Stimulated activated CD4-positive, alpha-beta T cell treated with anti-CD3 and anti-CD28 coated beads, Interleukin-15, amount 100 ng/mL, for 48 hours (primary cell): Measurements from ENCODE around the gene DCD.
"Not testable (repeated sequence)": the region's sequence is repeated elsewhere in the genome, so short reads cannot be mapped to it uniquely, and the experiment has no call there.

Source experiments
- DNase-seq, 2 donors: peaks; one replicate each; pipeline ENCODE4 v3.0.0-alpha.2; 2020; ENCODE audit warnings: low read depth in 2 of 2

Gene DCD

DNA sequence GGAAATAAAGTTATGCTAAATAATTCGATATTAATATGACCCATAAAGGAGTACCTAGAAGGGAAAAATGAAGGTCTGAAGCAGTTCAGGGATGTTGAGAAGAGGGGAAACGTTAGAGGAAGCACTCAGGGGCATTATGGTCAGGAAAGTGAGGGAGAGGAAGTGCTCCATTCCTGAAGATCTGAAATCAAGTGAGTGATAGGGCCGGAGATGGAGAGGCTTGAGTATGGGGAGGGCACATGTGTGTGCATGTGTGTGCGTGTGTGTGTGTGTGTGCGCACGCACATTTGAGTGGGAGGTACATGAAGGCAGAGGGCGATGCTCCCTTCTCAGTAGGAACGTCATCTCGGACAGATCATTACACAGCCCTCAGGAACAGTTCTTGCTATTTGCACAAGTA is 4.9 kb upstream of the DCD start:
- no peak for DNase-seq

DNA sequence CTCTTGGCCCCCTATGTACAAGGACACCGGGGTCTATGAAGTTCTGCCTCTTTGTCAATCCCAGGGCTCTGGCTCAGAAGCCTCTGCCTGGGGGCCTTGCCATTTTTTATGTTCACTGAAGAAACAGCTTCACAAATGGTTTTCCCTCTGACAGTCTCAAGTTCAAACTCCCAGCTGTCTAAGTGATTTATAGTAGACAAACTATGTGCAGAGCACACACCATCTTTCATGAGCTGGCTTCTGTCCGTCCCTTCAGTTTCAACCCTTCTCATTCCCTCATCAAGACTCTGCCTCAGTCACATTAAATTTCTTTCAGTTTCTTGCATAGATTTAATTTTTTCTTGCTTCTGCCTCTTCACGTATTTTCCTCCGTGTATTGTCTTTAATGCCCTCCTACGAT is 2.7 kb upstream of the DCD start:
- no peak for DNase-seq

DNA sequence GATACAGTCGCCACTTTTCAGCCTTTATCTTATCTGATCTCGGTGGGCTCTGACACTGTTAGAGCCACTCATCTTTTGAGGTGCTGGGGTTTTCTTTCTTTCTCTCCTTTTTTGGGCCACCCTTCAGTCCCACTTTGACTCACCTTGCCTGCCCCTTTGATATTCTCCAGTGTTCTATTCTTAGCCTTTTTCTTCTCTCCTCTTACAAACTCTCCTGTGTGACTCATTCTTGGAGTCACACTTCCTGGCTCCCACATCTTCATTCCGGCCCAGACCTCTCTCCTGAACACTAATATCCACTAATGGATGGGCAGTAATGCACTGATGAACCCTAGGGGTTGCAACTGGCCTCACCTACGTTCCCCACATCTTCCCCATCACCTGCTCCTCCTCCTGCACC is 2.2 kb upstream of the DCD start:
- DNase-seq: no peak

- no peak for DNase-seq
These were observed 1.7 kb upstream of the DCD start for GRCh38 chr12:54649825-54650224.

DNA sequence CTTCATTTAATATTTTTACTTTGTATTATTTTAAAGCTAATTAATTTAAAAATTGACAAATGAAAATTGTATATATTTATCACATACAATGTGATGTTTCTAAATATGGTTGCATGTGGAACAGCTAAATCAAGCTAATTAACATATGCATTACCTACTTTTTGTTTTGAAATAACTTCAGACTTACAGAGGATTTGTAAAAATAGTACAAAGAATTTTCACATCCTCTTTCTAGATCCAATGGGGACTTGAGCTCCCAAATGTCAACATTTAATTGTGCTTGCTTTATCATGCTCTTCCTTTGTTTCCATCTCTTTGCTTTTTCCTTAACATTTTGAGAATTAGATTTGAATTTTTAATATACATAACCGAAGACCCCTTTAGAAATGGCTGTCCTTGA is 6.6 kb downstream of the DCD start:
- DNase-seq: no peak

GRCh38 chr12:54641089-54641488 is 7.1 kb downstream of the DCD start:
- DNase-seq: no peak

- not testable (repeated sequence) for DNase-seq
These were observed 9.1 kb downstream of the DCD start for GRCh38 chr12:54639112-54639511.

- no peak for DNase-seq
These were observed 13.4 kb downstream of the DCD start, which contains the start of gene LACRT for GRCh38 chr12:54634795-54635194. Gene LACRT, minus strand, starts transcription at chr12:54634895. Its CDS starts 54 bp downstream, at chr12:54634841.

GRCh38 chr12:54631988-54632728 is 16.0 kb downstream of the DCD start:
- DNase-seq: no peak

DNA sequence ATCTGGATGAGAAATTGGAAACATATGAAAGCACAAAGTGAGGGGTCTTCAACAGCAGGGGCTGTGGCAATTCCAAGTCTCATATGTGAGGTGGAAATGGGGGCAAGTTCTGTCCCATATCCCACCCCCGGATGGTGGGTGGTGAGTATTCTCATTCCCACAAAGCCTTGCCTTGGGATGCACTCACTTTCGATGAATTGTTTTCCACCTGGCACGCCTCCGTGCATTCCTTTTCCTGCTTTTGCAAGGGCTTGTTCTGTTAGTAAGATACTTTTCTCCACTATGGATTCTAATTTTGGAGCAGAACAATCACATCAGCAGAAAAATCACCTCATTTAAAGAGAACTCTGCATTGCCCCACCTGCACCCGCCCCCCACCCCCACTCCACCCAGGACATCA is 16.6 kb downstream of the DCD start:
- no peak for DNase-seq

- DNase-seq: no peak
These were observed 18.2 kb downstream of the DCD start for GRCh38 chr12:54629925-54630324.

DNA sequence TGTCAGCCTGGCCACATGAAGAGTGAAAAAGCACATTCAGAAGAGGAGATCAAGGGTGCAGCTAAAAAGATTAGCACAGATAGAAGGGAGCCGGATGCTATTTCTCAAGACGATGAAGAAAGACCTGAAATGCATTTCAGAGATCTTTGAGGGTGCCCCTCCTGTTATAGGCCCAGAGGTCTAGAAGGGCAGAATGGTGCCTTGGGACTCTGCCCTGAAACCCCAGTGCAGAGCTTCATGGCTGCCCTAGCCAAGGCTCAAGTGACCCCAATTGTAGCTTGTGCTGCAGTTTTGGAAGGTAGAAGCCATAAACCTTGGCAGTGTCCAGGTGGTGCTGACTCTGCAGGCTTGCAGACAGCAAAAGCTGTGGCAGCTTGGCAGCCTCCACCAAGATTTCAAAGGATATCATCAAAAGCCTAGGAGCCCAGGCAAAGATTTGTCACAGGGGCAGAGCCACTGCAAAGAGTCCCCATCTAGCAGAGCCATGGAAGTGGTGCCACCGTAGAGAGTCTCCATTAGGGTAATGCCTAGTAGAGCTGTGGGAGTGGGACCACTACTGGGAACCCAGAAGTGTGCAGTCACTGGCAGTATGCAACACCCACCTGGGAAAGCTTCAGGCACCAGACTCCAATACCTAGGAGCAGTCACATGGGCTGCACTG is 19.8 kb downstream of the DCD start:
- no peak for DNase-seq

GRCh38 chr12:54627304-54627703 is 20.9 kb downstream of the DCD start:
- no peak for DNase-seq

DNA sequence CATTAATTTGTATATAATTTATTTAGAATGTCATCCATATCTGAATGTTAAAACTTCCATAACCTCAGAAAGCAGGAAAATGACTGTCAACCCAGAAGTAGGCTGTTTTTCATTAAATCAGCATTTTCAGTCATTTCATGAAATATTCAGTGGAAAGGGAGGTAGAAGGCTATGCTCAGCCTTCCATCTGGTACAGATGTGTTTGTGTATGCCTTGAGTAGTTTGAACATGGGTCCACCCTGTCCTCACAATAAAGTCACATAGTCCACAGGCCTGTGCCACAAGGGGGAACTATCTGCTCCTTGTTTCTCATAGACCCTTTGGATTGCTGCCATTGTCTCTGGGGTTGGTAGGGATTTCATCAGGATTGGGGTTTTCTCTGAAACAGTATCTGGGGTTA is 22.6 kb downstream of the DCD start:
- DNase-seq: no peak

- no peak for DNase-seq
These were observed 23.6 kb downstream of the DCD start for GRCh38 chr12:54624315-54625279.

- no peak for DNase-seq
These were observed 25.5 kb downstream of the DCD start for GRCh38 chr12:54622463-54623183.

GRCh38 chr12:54616933-54617680 is 31.1 kb downstream of the DCD start:
- no peak for DNase-seq

- no peak for DNase-seq
These were observed 35.9 kb downstream of the DCD start for GRCh38 chr12:54612225-54612750.

- no peak for DNase-seq
These were observed 36.4 kb downstream of the DCD start for GRCh38 chr12:54611715-54612149.

GRCh38 chr12:54608769-54609168 is 39.4 kb downstream of the DCD start:
- DNase-seq: no peak

DNA sequence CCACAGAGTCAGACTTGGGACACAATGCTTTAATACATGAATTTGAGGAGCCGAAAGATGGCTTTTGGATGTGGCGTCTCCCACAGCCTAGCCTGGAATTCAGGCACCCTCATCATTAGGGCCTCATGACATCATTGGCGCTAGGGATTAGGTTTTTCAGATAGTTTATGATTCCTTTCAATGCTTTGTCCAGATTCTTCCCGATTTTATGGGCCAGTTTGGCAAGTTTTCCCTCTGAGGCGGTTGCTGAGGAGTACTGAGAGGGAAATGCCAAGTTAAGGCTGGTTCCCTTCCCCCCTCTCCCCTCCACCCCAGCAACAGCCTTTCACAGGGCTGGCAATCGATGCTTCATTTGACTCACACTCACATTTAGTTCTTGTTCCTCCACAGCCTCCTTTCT is 40.0 kb downstream of the DCD start:
- no peak for DNase-seq
